ENCODE measurements around the gene SEC23A. TPM values are rescaled to one million over a fixed set of nuclear protein-coding genes. Genes with fewer than 3 reads are reported as not detected.

SEC23A gene
- total and polyA plus RNA-seq, 2 of the 13 experiments (the other 11 are each of a cell fraction or from before 2014, with no cell fraction given), result 403 to 887 TPM

DNA sequence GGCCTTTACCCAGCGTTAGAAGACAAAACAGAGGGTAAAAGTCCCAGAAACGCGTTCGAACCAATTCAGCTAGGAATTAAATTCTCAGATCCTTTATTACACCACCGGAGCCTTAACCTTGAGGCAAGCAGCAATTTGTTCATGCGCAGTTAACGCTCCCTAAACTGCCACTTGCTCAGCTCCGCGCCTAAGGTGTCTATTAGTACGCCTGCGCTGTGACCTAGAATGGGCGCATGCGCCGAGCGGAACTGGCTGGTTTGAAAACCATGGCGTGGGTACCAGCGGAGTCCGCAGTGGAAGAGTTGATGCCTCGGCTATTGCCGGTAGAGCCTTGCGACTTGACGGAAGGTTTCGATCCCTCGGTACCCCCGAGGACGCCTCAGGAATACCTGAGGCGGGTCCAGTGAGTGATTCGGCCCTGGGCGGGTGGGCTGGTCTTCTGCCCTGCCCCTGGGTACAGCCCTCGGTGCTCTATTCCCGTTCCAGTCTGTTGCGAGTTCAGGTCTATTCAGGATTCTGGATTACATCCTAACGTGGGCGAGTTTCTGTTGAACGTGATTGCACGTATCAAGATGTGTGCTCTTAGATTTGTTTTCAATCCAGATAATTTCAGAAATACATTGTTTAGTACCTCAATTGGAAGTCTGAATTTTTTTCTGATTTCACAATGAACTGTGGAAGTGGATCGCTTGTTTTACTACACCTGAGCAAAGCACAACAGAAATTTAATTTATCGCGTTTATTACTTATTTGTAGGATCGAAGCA is 11.2 kb upstream of the SEC23A start, which contains the start of gene GEMIN2 (continued):
- TF ChIP-seq, protein P1, sequence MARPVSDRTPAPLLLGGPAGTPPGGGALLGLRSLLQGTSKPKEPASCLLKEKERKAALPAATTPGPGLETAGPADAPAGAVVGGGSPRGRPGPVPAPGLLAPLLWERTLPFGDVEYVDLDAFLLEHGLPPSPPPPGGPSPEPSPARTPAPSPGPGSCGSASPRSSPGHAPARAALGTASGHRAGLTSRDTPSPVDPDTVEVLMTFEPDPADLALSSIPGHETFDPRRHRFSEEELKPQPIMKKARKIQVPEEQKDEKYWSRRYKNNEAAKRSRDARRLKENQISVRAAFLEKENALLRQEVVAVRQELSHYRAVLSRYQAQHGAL (CRISPR knock-in tag; IDR thresholded peaks at IDR 0.05; ENCODE audit: not compliant biosample characterization), result peak; percentile 97
- TF ChIP-seq, protein P2, sequence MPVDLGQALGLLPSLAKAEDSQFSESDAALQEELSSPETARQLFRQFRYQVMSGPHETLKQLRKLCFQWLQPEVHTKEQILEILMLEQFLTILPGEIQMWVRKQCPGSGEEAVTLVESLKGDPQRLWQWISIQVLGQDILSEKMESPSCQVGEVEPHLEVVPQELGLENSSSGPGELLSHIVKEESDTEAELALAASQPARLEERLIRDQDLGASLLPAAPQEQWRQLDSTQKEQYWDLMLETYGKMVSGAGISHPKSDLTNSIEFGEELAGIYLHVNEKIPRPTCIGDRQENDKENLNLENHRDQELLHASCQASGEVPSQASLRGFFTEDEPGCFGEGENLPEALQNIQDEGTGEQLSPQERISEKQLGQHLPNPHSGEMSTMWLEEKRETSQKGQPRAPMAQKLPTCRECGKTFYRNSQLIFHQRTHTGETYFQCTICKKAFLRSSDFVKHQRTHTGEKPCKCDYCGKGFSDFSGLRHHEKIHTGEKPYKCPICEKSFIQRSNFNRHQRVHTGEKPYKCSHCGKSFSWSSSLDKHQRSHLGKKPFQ (CRISPR knock-in tag; IDR thresholded peaks at IDR 0.05; ENCODE audit: insufficient replicate concordance), result peak; percentile 84
- TF ChIP-seq SOX13 (IDR thresholded peaks at IDR 0.05) (0 out of 2 replicates have a peak, but pooled peaks have one; percentile 26), SOX13 (CRISPR knock-in tag; conservative IDR thresholded peaks at IDR 0.05 in 1 of 2, IDR thresholded peaks at IDR 0.05 in 1 of 2) (peak; percentile 41 to 86; a peak in 1 of 4 replicates), ZMAT5 (CRISPR knock-in tag; IDR thresholded peaks at IDR 0.05; ENCODE audit: borderline replicate concordance, low read depth) (no peak), RELA (CRISPR knock-in tag; IDR thresholded peaks at IDR 0.05) (peak; percentile 86; the same call in 1 of the 2 replicates), ZBTB2 (CRISPR knock-in tag; IDR thresholded peaks at IDR 0.05; ENCODE audit: low read depth) (no peak; the same call in 1 of the 2 replicates), ZNF556 (CRISPR knock-in tag; IDR thresholded peaks at IDR 0.05; ENCODE audit: borderline replicate concordance) (peak; percentile 97; the same call in 1 of the 2 replicates), ZNF446 (CRISPR knock-in tag; IDR thresholded peaks at IDR 0.05) (no peak; the same call in 1 of the 2 replicates), RFX5 (IDR thresholded peaks at IDR 0.05; ENCODE audit: low read depth, low read length) (0 out of 2 replicates have a peak, but pooled peaks have one; percentile 25), CENPBD1 (CRISPR knock-in tag; IDR thresholded peaks at IDR 0.05; ENCODE audit: borderline replicate concordance, low read depth) (no peak; the same call in 1 of the 2 replicates), GLMP (CRISPR knock-in tag; IDR thresholded peaks at IDR 0.05; ENCODE audit: borderline replicate concordance) (no peak), SNAPC4 (CRISPR knock-in tag; IDR thresholded peaks at IDR 0.05) (no peak), ZNF709 (CRISPR knock-in tag; IDR thresholded peaks at IDR 0.05) (peak; percentile 84; the same call in 1 of the 2 replicates), TAF1 (CRISPR knock-in tag; IDR thresholded peaks at IDR 0.05) (peak; percentile 97), TP53 (CRISPR knock-in tag; conservative IDR thresholded peaks at IDR 0.05) (peak; percentile 93)
